Kidney capillary endothelial cell (primary cell): ENCODE measurements around the gene PHACTR2.

Experiments used
- DNase-seq: peaks from one replicate; pipeline ENCODE4 v3.0.0-alpha.2; 2018; ENCODE audit warnings: low spot score

Gene PHACTR2

GRCh38 chr6:143742070-143742954 is 64.5 kb downstream of the PHACTR2 start:
- DNase-seq = no peak

- no peak for DNase-seq
These were observed 65.1 kb downstream of the PHACTR2 start for GRCh38 chr6:143742955-143743255.

GRCh38 chr6:143743301-143744166 is 65.8 kb downstream of the PHACTR2 start:
- DNase-seq = no peak

GRCh38 chr6:143744551-143745165 is 66.9 kb downstream of the PHACTR2 start:
- no peak for DNase-seq

GRCh38 chr6:143745166-143746133 is 67.7 kb downstream of the PHACTR2 start:
- DNase-seq = no peak

GRCh38 chr6:143746202-143747119 is 68.7 kb downstream of the PHACTR2 start:
- no peak for DNase-seq

- DNase-seq = no peak
These were observed 69.6 kb downstream of the PHACTR2 start for GRCh38 chr6:143747347-143747842.

GRCh38 chr6:143749891-143750290 is 72.1 kb downstream of the PHACTR2 start:
- DNase-seq = no peak

GRCh38 chr6:143750877-143751276 is 73.1 kb downstream of the PHACTR2 start:
- no peak for DNase-seq

- no peak for DNase-seq
These were observed 74.7 kb downstream of the PHACTR2 start for GRCh38 chr6:143752459-143752858.

GRCh38 chr6:143753678-143754077 is 75.9 kb downstream of the PHACTR2 start:
- no peak for DNase-seq

GRCh38 chr6:143754204-143754603 is 76.4 kb downstream of the PHACTR2 start:
- DNase-seq = no peak

GRCh38 chr6:143755301-143755744 is 77.6 kb downstream of the PHACTR2 start:
- no peak for DNase-seq

- no peak for DNase-seq
These were observed 79.6 kb downstream of the PHACTR2 start for GRCh38 chr6:143757346-143757832.

GRCh38 chr6:143758551-143758950 is 80.8 kb downstream of the PHACTR2 start:
- no peak for DNase-seq

- peak; percentile 32 for DNase-seq
These were observed 81.9 kb downstream of the PHACTR2 start for GRCh38 chr6:143759666-143760065.

- no peak for DNase-seq
These were observed 83.3 kb downstream of the PHACTR2 start for GRCh38 chr6:143761074-143761473.

GRCh38 chr6:143762126-143762525 is 84.4 kb downstream of the PHACTR2 start:
- DNase-seq = no peak

GRCh38 chr6:143765422-143766184 is 87.8 kb downstream of the PHACTR2 start:
- no peak for DNase-seq
